ENCODE data around the gene SMIM5. TPM values are rescaled to one million over a fixed set of nuclear protein-coding genes. Genes with fewer than 3 reads are reported as not detected.

The SMIM5 gene
- total and polyA plus RNA-seq, 7 donors: 0.11 to 0.92 (median 0.19) TPM; not detected in 1

DNA sequence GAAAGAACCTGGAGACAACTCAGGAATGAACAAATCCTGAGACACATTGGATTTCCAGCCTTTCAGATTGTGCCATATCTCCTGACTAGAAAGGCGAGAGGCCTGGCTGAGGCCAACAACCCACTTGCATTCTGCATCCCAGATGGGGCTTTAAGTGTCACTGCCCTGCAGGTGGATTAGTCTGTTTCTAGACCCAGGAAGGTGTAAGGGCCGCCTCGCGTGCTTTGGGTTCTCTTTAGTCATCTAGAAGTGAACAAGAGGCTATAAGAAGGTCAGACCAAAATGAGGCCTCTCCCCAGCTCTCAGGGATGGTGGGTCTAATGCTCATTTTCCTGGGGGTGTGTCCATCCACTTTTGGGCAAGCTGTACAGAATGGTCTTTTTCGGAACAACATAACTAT lies 38.8 kb downstream of the SMIM5 start:
- DNase-seq (no peak), ATAC-seq (no peak)
- intact Hi-C loops (cut with DNase I): loop anchor here in 1 of 2 donors (5.0 kb wide), 1 partner anchor 75 kb away; no protein-coding TSS in a partner anchor
- no peaks in the 10 kb centered on the region for H3K9me3 ChIP-seq
- peaks cover 9 to 61% of the 10 kb centered on the region in 2 donors for H3K36me3 ChIP-seq (ENCODE audit: insufficient read depth in 1 of 2, low read depth in 1 of 2)
- no peak for TF ChIP-seq CTCF (IDR thresholded peaks at IDR 0.05)
- WGBS, 3 donors: 93 to 95% (median 94%) methylated on average over 5 of the region's 5 CpGs
- peaks cover 26% of the 10 kb centered on the region for H3K4me1 ChIP-seq
- H3K27ac ChIP-seq: no peak overlapping the region
- H3K4me3 ChIP-seq: no peak overlapping the region
- H3K27me3 ChIP-seq (ENCODE audit: insufficient read depth in 3 of 3, low read length in 2 of 3): no peaks in the 10 kb centered on the region

GRCh38 chr17:75673487-75673886 lies 40.3 kb downstream of the SMIM5 start:
- no peak for ATAC-seq
- no peak for DNase-seq
- TF ChIP-seq CTCF (IDR thresholded peaks at IDR 0.05): no peak
- Histone ChIP-seq H3K27me3 (ENCODE audit: insufficient read depth in 3 of 3, low read length in 2 of 3) (no peaks in the 10 kb centered on the region), H3K4me1 (peaks cover 19% of the 10 kb centered on the region), H3K27ac (no peak overlapping the region), H3K4me3 (no peak overlapping the region), H3K36me3 (ENCODE audit: insufficient read depth in 1 of 2, low read depth in 1 of 2) (peaks cover 11 to 59% of the 10 kb centered on the region in 2 donors), H3K9me3 (no peaks in the 10 kb centered on the region)
- intact Hi-C loops (cut with DNase I): loop anchor here in 1 of 2 donors (5.0 kb wide), 1 partner anchor 74 kb away; no protein-coding TSS in a partner anchor
- 71 to 78% (median 78%) methylated on average over 4 of the region's 4 CpGs for WGBS, 3 donors

- Histone ChIP-seq H3K4me3 (no peak overlapping the region), H3K36me3 (ENCODE audit: insufficient read depth in 1 of 2, low read depth in 1 of 2) (peaks cover 11 to 34% of the 10 kb centered on the region in 2 donors), H3K9me3 (no peaks in the 10 kb centered on the region), H3K4me1 (peaks cover 20% of the 10 kb centered on the region), H3K27me3 (ENCODE audit: insufficient read depth in 3 of 3, low read length in 2 of 3) (no peaks in the 10 kb centered on the region), H3K27ac (no peak overlapping the region)
- no peak for ATAC-seq
- DNase-seq: no peak
- WGBS, 3 donors: 43 to 70% (median 50%) methylated on average over 3 of the region's 3 CpGs
- intact Hi-C loops (cut with DNase I): loop anchor here in 1 of 2 donors (5.0 kb wide), 1 partner anchor 44 kb away; the partner anchor contains the start of gene SMIM5
- no peak for TF ChIP-seq CTCF (IDR thresholded peaks at IDR 0.05)
Observed at GRCh38 chr17:75676461-75676860, 43.2 kb downstream of the SMIM5 start.

- 67 to 74% (median 68%) methylated on average over 11 of the region's 11 CpGs for WGBS, 3 donors
- ATAC-seq (peak in 2 of 4 donors; percentile 55 to 60), DNase-seq (no peak)
- no peak overlapping the region for H3K4me3 ChIP-seq
- no peaks in the 10 kb centered on the region for H3K9me3 ChIP-seq
- intact Hi-C loops (cut with DNase I): loop anchor here in 1 of 2 donors (5.0 kb wide), 1 partner anchor 47 kb away; the partner anchor contains the start of gene SMIM5
- peak overlapping the region; percentile 23 for H3K27ac ChIP-seq
- TF ChIP-seq CTCF (IDR thresholded peaks at IDR 0.05): peak; percentile 21
- H3K27me3 ChIP-seq (ENCODE audit: insufficient read depth in 3 of 3, low read length in 2 of 3): no peaks in the 10 kb centered on the region
- H3K4me1 ChIP-seq: peaks cover 33% of the 10 kb centered on the region
- peaks cover 2 to 5% of the 10 kb centered on the region in 2 donors for H3K36me3 ChIP-seq (ENCODE audit: insufficient read depth in 1 of 2, low read depth in 1 of 2)
Observed at GRCh38 chr17:75679706-75680211, 46.5 kb downstream of the SMIM5 start.

DNA sequence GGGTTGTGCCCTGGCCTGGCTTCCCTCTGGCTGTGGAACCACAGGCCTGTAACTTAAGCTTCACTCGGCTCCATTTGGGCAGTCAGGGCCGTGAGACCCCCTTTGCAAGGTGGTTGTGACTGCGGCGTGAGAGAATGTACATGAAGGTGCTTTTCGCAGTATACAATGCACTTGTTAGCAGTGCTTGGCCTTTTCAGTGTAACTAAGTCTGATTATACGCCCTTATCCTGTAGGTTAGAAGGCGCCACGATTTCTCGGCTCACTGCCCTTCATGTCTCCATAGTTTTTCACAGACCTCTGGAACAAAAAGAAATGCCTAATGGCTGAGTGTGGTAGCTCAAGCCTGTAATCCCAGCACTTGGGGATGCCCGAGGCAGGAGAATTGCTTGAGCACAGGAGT lies 47.2 kb downstream of the SMIM5 start:
- peaks cover 33% of the 10 kb centered on the region for H3K4me1 ChIP-seq
- no peak for ATAC-seq
- no peak overlapping the region for H3K27ac ChIP-seq
- intact Hi-C loops (cut with DNase I): no loop called here
- no peak overlapping the region for H3K4me3 ChIP-seq
- H3K36me3 ChIP-seq (ENCODE audit: insufficient read depth in 1 of 2, low read depth in 1 of 2): peaks cover 2 to 5% of the 10 kb centered on the region in 2 donors
- TF ChIP-seq CTCF (IDR thresholded peaks at IDR 0.05): no peak
- H3K27me3 ChIP-seq (ENCODE audit: insufficient read depth in 3 of 3, low read length in 2 of 3): no peaks in the 10 kb centered on the region
- no peak for DNase-seq
- 86 to 91% (median 89%) methylated on average over 10 of the region's 10 CpGs for WGBS, 3 donors
- H3K9me3 ChIP-seq: no peaks in the 10 kb centered on the region
